DMS53 (cell line): Measurements from ENCODE around the gene CTIF.

Experiments
- DNase-seq: peaks from one replicate; lab custom pipeline; 2025; lab: John Stamatoyannopoulos, UW

Gene CTIF

GRCh38 chr18:48682768-48683167, 143.9 kb downstream of the CTIF start:
- DNase-seq: no peak

- no peak for DNase-seq
Measured at GRCh38 chr18:48683197-48683596, 144.4 kb downstream of the CTIF start.

GRCh38 chr18:48683661-48684060, 144.8 kb downstream of the CTIF start:
- no peak for DNase-seq

GRCh38 chr18:48687346-48688042, 148.7 kb downstream of the CTIF start:
- no peak for DNase-seq

GRCh38 chr18:48688961-48689360, 150.1 kb downstream of the CTIF start:
- no peak for DNase-seq

GRCh38 chr18:48689548-48689947, 150.7 kb downstream of the CTIF start:
- no peak for DNase-seq

GRCh38 chr18:48690494-48690893, 151.7 kb downstream of the CTIF start:
- DNase-seq: no peak

GRCh38 chr18:48693006-48693405, 154.2 kb downstream of the CTIF start:
- no peak for DNase-seq

GRCh38 chr18:48693625-48694262, 154.9 kb downstream of the CTIF start:
- DNase-seq: no peak

GRCh38 chr18:48694295-48694694, 155.5 kb downstream of the CTIF start:
- DNase-seq: no peak

- DNase-seq: no peak
Measured at GRCh38 chr18:48695671-48696070, 156.8 kb downstream of the CTIF start.

GRCh38 chr18:48696218-48696617, 157.4 kb downstream of the CTIF start:
- DNase-seq: no peak

GRCh38 chr18:48697441-48697840, 158.6 kb downstream of the CTIF start:
- no peak for DNase-seq

- no peak for DNase-seq
Measured at GRCh38 chr18:48698707-48699106, 159.9 kb downstream of the CTIF start.

- no peak for DNase-seq
Measured at GRCh38 chr18:48699761-48700160, 160.9 kb downstream of the CTIF start.

GRCh38 chr18:48700446-48700845, 161.6 kb downstream of the CTIF start:
- no peak for DNase-seq

GRCh38 chr18:48702346-48703027, 163.7 kb downstream of the CTIF start:
- DNase-seq: no peak

- no peak for DNase-seq
Measured at GRCh38 chr18:48703028-48703386, 164.2 kb downstream of the CTIF start.

- no peak for DNase-seq
Measured at GRCh38 chr18:48703418-48703817, 164.6 kb downstream of the CTIF start.

GRCh38 chr18:48705043-48705442, 166.2 kb downstream of the CTIF start:
- DNase-seq: no peak

- no peak for DNase-seq
Measured at GRCh38 chr18:48705531-48705930, 166.7 kb downstream of the CTIF start.

GRCh38 chr18:48706731-48707130, 167.9 kb downstream of the CTIF start:
- DNase-seq: no peak

GRCh38 chr18:48707636-48708296, 168.9 kb downstream of the CTIF start:
- DNase-seq: no peak
